ENCODE results near the gene FUT8.
"Not testable (repeated sequence)": the region's sequence is repeated elsewhere in the genome, so short reads cannot be mapped to it uniquely, and the experiment has no call there.

The FUT8 gene

DNA sequence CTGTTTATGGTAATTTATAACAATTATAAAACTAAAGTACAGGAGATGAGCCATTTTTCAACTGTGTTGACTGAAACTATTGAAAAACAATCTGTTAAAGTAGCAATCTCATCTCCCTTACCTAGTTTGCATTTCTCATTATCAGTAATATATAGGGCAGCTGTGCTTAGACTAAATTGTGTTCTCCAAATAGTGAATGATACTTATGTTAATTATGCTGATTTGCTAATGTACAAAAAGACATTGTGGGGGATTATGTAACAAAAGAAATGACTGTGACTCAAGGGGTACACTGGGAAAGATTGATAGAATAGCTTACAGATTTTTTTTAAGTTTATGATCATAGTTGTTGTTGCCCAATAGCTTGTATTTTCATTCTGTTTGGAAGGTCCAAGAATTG, 207.7 kb downstream of the FUT8 start:
- TF ChIP-seq, protein P1, sequence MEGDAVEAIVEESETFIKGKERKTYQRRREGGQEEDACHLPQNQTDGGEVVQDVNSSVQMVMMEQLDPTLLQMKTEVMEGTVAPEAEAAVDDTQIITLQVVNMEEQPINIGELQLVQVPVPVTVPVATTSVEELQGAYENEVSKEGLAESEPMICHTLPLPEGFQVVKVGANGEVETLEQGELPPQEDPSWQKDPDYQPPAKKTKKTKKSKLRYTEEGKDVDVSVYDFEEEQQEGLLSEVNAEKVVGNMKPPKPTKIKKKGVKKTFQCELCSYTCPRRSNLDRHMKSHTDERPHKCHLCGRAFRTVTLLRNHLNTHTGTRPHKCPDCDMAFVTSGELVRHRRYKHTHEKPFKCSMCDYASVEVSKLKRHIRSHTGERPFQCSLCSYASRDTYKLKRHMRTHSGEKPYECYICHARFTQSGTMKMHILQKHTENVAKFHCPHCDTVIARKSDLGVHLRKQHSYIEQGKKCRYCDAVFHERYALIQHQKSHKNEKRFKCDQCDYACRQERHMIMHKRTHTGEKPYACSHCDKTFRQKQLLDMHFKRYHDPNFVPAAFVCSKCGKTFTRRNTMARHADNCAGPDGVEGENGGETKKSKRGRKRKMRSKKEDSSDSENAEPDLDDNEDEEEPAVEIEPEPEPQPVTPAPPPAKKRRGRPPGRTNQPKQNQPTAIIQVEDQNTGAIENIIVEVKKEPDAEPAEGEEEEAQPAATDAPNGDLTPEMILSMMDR (conservative IDR thresholded peaks at IDR 0.05; ENCODE audit: low read depth, low read length): no peak
- H3K4me3 ChIP-seq (ENCODE audit: low read depth, low read length): no peak overlapping the region
- DNase-seq (ENCODE audit: low read depth): no peak

DNA sequence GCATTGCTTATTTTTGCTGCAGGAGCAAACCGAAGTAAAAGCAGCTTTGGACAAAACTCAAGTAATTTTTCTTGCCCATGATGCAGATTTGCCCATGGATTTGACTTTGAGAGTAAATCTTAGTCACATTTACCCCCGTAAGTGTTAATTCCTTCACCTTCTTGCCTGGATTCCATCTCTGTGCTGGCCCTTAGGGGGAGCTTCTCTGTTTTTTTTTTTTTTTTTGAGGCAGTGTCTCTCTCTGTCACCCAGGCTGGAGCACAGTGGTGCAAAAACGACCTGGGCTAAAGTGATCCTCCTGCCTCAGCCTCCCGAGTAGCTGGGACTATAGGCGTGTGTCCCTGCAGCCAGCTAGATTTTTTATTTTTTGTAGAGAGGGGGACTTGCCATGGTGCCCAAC, 210.2 kb downstream of the FUT8 start:
- TF ChIP-seq, protein P1 (conservative IDR thresholded peaks at IDR 0.05; ENCODE audit: low read depth, low read length): no peak
- H3K4me3 ChIP-seq (ENCODE audit: low read depth, low read length): no peak overlapping the region
- no peak for DNase-seq (ENCODE audit: low read depth)

DNA sequence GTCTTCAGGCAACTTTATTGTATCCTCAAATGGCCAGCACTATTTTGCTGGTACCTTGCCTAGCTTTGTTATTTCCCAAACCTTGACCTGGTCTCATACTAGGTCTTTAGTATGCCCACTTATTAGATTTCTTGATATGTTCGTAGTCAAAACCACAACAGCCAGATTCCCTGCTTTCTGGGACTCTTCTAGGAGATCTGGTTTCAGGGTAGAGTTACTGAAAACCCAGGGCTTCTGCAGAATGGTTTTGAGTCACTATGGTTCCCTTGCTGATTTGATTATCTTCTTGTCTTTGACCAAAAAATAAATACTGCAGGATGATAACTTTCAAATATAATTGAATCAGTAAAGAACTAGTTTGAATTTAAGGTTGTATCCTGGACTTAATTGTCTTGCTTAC, 211.2 kb downstream of the FUT8 start:
- TF ChIP-seq, protein P1 (conservative IDR thresholded peaks at IDR 0.05; ENCODE audit: low read depth, low read length): no peak
- no peak for DNase-seq (ENCODE audit: low read depth)
- no peak overlapping the region for H3K4me3 ChIP-seq (ENCODE audit: low read depth, low read length)

DNA sequence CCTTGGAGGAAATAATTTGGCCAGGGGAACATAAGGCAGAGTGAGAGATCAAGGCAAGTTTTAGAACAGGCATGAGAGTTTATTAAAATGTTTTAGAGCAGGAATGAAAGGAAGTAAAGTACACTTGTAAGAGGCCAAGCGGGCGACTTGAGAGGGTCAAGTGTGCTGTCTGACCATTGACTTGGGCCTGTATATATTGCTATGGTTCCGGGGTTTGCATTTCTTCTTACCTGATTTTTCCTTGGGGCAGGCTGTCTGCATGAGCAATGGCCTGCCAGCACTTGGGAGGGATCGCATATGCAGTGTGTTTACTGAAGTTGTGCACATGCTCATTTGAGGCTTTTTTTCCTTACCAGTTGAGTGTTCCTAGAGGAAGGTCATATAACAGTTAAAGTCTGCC, 214.8 kb downstream of the FUT8 start:
- H3K4me3 ChIP-seq (ENCODE audit: low read depth, low read length): no peak overlapping the region
- TF ChIP-seq, protein P1 (conservative IDR thresholded peaks at IDR 0.05; ENCODE audit: low read depth, low read length): no peak
- no peak for DNase-seq (ENCODE audit: low read depth)

DNA sequence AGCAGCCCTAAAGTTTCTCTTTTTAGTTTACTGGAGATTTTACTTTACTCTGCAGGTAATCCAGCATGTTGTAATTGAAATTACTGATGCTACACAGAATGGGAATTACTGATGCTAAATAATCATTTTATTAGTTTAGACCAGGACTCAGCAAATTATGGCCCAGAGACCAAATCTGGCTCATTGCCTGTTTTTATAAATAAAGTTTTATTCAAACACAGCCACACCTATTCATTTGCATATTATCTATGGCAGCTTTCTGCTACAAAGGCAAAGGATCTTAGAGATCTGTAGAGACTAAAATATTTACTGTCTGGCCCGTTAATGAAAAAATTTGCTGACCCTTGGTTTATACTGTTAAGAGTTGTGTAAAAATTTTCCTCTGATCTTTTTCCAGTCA, 216.1 kb downstream of the FUT8 start:
- TF ChIP-seq, protein P1 (conservative IDR thresholded peaks at IDR 0.05; ENCODE audit: low read depth, low read length): no peak
- DNase-seq (ENCODE audit: low read depth): no peak
- H3K4me3 ChIP-seq (ENCODE audit: low read depth, low read length): no peak overlapping the region

DNA sequence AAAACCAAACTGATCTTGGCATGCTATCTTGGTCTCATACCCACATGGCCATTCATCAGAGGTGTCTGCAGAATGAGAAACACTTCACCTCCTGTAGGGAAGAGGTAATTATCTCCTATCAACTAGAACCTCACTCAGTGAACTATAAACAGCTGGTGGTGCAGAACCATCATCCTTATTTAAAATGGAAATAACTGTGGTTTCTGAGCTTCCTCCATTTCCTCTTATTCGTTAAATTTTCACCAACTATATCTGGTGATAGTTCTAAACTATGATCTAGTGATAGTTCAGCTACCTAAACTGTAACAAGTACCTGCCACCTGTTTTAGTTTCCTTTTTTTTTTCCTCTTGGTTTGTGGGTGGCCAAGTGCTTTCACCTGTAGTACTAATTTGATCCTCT, 218.5 kb downstream of the FUT8 start:
- TF ChIP-seq, protein P1 (conservative IDR thresholded peaks at IDR 0.05; ENCODE audit: low read depth, low read length): no peak
- H3K4me3 ChIP-seq (ENCODE audit: low read depth, low read length): no peak overlapping the region
- no peak for DNase-seq (ENCODE audit: low read depth)

DNA sequence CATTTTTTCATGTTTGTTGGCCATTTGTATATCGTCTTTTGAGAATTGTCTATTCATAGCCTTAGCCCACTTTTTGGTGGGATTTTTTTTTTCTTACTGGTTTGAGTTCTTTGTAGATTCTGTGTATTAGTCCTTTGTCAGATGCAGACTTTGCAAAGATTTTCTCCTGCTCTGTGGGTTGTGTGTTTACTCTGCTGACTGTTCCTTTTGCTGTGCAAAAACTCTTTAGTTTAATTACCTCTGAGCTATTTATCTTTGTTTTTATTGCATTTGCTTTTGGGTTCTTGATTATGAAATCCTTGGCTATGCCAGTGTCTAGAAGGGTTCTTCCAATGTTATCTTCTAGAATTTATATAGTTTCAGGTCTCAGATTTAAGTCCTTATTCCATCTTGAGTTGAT, 220.0 kb downstream of the FUT8 start:
- no peak overlapping the region for H3K4me3 ChIP-seq (ENCODE audit: low read depth, low read length)
- no peak for DNase-seq (ENCODE audit: low read depth)
- TF ChIP-seq, protein P1 (conservative IDR thresholded peaks at IDR 0.05; ENCODE audit: low read depth, low read length): no peak

DNA sequence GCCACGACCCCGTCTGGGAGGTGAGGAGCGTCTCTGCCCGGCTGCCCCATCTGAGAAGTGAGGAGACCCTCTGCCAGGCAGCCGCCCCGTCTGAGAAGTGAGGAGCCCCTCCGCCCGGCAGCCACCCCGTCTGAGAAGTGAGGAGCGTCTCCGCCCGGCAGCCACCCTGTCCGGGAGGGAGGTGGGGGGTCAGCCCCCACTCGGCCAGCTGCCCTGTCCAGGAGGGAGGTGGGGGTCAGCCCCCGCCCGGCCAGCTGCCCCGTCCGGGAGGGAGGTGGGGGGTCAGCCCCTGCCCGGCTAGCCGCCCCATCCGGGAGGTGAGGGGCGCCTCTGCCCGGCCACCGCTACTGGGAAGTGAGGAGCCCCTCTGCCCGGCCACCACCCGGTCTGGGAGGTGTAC, 221.1 kb downstream of the FUT8 start:
- not testable (repeated sequence) for H3K4me3 ChIP-seq (ENCODE audit: low read depth, low read length)

More for the DNA sequence above, 221.1 kb downstream of the FUT8 start:
- not testable (repeated sequence) for DNase-seq (ENCODE audit: low read depth)

Data from choroid plexus epithelial cell (primary cell).